SH-SY5Y (cell line): ENCODE results near the gene PIP5K1B.

Source experiments
- GATA2 ChIP-seq: IDR thresholded peaks from 2 replicates; pipeline ENCODE4 v1.6.1; 2011; ENCODE audit warnings: mild to moderate bottlenecking, low read depth, low read length
- GATA3 ChIP-seq: IDR thresholded peaks from 2 replicates; pipeline ENCODE4 v1.6.1; 2011; ENCODE audit warnings: low read depth, mild to moderate bottlenecking, low read length, moderate library complexity

DNA sequence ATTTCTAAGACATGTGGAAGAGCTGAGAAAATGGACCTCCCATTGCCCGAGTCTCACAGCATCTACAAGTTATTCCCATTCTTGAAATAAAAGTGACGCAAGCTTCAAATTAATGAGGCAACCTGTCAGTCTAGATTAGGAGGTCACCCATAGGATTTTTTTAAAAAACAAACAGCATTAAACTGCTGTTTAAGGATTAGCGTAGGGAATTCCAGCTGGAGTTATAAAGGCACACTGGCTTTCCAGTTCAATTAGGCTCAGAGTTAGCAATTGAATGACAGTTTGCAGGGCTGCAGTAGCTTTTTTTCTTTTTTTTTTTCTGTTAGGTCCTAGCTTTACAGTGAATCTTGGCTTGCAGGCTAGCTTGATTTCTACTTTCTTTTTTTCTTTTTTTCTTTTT lies 292.6 kb downstream of the PIP5K1B start:
- TF ChIP-seq GATA3 (no peak), GATA2 (no peak)
